ENCODE results near the gene NAT10.

NAT10 gene

DNA sequence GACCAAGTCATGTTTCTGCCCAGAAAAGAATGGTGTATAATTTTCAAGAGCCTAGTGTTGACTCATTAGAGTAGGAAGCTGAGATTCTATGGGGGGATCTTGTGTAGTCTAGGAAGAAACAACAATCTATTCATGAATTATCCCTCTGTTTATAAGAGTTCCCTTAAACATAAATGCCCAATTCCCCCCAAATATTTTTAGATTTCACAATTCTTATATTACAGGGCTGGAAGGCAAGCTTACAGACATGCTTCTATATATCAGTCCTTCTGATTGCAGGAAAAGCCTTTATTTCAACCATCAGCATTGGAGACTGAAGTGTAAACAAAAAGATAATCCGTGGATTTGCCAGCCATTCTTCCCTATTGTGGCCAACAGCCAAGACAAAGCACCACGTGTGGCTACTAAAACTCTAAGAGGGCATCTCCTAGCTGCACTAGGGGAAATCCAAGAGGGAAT is 71.4 kb downstream of the NAT10 start:
- TF ChIP-seq ZFP3 (CRISPR knock-in tag; IDR thresholded peaks at IDR 0.05) (no peak), OSR1 (CRISPR knock-in tag; IDR thresholded peaks at IDR 0.05) (no peak), SNAI2 (CRISPR knock-in tag; IDR thresholded peaks at IDR 0.05) (no peak), TCF4 (CRISPR knock-in tag; IDR thresholded peaks at IDR 0.05; ENCODE audit: borderline replicate concordance) (no peak), ZC3H10 (CRISPR knock-in tag; IDR thresholded peaks at IDR 0.05) (no peak), TOX (CRISPR knock-in tag; IDR thresholded peaks at IDR 0.05; ENCODE audit: borderline replicate concordance) (no peak), ZNF8 (CRISPR knock-in tag; IDR thresholded peaks at IDR 0.05) (no peak), PPARA (CRISPR knock-in tag; IDR thresholded peaks at IDR 0.05; ENCODE audit: borderline replicate concordance) (no peak), ZNF70 (CRISPR knock-in tag; IDR thresholded peaks at IDR 0.05) (no peak), GLIS3 (CRISPR knock-in tag; IDR thresholded peaks at IDR 0.05) (no peak), ISL1 (CRISPR knock-in tag; IDR thresholded peaks at IDR 0.05) (no peak), ESRRG (CRISPR knock-in tag; IDR thresholded peaks at IDR 0.05) (no peak), BACH2 (CRISPR knock-in tag; IDR thresholded peaks at IDR 0.05; ENCODE audit: borderline replicate concordance) (no peak)
- TF ChIP-seq, protein P1, sequence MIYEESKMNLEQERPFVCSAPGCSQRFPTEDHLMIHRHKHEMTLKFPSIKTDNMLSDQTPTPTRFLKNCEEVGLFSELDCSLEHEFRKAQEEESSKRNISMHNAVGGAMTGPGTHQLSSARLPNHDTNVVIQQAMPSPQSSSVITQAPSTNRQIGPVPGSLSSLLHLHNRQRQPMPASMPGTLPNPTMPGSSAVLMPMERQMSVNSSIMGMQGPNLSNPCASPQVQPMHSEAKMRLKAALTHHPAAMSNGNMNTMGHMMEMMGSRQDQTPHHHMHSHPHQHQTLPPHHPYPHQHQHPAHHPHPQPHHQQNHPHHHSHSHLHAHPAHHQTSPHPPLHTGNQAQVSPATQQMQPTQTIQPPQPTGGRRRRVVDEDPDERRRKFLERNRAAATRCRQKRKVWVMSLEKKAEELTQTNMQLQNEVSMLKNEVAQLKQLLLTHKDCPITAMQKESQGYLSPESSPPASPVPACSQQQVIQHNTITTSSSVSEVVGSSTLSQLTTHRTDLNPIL (CRISPR knock-in tag; IDR thresholded peaks at IDR 0.05; ENCODE audit: low read depth), result no peak
- TF ChIP-seq, protein P2, sequence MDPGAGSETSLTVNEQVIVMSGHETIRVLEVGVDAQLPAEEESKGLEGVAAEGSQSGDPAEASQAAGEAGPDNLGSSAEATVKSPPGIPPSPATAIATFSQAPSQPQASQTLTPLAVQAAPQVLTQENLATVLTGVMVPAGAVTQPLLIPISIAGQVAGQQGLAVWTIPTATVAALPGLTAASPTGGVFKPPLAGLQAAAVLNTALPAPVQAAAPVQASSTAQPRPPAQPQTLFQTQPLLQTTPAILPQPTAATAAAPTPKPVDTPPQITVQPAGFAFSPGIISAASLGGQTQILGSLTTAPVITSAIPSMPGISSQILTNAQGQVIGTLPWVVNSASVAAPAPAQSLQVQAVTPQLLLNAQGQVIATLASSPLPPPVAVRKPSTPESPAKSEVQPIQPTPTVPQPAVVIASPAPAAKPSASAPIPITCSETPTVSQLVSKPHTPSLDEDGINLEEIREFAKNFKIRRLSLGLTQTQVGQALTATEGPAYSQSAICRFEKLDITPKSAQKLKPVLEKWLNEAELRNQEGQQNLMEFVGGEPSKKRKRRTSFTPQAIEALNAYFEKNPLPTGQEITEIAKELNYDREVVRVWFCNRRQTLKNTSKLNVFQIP (CRISPR knock-in tag; IDR thresholded peaks at IDR 0.05; ENCODE audit: borderline replicate concordance, low read depth), result no peak
- TF ChIP-seq, protein P3, sequence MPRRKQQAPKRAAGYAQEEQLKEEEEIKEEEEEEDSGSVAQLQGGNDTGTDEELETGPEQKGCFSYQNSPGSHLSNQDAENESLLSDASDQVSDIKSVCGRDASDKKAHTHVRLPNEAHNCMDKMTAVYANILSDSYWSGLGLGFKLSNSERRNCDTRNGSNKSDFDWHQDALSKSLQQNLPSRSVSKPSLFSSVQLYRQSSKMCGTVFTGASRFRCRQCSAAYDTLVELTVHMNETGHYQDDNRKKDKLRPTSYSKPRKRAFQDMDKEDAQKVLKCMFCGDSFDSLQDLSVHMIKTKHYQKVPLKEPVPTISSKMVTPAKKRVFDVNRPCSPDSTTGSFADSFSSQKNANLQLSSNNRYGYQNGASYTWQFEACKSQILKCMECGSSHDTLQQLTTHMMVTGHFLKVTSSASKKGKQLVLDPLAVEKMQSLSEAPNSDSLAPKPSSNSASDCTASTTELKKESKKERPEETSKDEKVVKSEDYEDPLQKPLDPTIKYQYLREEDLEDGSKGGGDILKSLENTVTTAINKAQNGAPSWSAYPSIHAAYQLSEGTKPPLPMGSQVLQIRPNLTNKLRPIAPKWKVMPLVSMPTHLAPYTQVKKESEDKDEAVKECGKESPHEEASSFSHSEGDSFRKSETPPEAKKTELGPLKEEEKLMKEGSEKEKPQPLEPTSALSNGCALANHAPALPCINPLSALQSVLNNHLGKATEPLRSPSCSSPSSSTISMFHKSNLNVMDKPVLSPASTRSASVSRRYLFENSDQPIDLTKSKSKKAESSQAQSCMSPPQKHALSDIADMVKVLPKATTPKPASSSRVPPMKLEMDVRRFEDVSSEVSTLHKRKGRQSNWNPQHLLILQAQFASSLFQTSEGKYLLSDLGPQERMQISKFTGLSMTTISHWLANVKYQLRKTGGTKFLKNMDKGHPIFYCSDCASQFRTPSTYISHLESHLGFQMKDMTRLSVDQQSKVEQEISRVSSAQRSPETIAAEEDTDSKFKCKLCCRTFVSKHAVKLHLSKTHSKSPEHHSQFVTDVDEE (CRISPR knock-in tag; IDR thresholded peaks at IDR 0.05), result no peak
- TF ChIP-seq, protein P4, sequence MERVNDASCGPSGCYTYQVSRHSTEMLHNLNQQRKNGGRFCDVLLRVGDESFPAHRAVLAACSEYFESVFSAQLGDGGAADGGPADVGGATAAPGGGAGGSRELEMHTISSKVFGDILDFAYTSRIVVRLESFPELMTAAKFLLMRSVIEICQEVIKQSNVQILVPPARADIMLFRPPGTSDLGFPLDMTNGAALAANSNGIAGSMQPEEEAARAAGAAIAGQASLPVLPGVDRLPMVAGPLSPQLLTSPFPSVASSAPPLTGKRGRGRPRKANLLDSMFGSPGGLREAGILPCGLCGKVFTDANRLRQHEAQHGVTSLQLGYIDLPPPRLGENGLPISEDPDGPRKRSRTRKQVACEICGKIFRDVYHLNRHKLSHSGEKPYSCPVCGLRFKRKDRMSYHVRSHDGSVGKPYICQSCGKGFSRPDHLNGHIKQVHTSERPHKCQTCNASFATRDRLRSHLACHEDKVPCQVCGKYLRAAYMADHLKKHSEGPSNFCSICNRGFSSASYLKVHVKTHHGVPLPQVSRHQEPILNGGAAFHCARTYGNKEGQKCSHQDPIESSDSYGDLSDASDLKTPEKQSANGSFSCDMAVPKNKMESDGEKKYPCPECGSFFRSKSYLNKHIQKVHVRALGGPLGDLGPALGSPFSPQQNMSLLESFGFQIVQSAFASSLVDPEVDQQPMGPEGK (CRISPR knock-in tag; IDR thresholded peaks at IDR 0.05; ENCODE audit: borderline replicate concordance), result no peak
- no peak for ATAC-seq

DNA sequence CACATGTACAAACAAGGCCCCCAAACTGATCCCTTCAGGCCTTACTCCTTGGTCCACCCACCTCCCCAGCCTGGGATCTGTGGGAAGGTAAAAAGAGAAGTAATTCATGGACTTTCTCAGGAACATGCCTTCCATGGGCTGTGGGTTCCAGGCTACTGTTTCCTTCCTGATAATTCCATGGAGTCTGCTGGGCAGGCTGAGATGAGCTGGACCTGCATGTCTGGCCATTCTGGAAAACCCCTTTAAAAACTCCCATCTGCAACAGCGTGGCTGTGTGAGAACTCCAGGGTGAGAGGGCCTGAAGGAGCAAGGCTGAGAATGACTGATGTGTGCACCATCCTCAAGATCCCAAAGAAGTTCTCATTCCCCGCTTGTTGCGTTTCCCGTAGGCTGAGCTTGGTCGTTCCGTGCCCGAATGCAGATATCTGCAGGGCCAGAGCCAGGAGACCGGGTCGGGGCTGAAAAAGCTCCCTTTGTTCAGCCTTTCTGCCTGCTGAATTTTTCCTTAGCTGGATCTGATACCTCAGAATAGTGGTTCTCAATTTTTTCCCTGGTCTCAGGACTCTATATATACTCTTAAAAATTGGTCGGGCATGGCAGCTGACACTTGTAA is 72.9 kb downstream of the NAT10 start:
- no peak for TF ChIP-seq ZFP30 (CRISPR knock-in tag; IDR thresholded peaks at IDR 0.05)

GRCh38 chr11:34179026-34179675 is 73.7 kb downstream of the NAT10 start:
- TF ChIP-seq, protein P5, sequence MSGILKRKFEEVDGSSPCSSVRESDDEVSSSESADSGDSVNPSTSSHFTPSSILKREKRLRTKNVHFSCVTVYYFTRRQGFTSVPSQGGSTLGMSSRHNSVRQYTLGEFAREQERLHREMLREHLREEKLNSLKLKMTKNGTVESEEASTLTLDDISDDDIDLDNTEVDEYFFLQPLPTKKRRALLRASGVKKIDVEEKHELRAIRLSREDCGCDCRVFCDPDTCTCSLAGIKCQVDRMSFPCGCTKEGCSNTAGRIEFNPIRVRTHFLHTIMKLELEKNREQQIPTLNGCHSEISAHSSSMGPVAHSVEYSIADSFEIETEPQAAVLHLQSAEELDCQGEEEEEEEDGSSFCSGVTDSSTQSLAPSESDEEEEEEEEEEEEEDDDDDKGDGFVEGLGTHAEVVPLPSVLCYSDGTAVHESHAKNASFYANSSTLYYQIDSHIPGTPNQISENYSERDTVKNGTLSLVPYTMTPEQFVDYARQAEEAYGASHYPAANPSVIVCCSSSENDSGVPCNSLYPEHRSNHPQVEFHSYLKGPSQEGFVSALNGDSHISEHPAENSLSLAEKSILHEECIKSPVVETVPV (CRISPR knock-in tag; IDR thresholded peaks at IDR 0.05), result no peak

More for the DNA sequence above, 72.9 kb downstream of the NAT10 start:
- no peak for ATAC-seq

More at GRCh38 chr11:34179026-34179675, 73.7 kb downstream of the NAT10 start:
- no peak for ATAC-seq
